ENCODE measurements around the gene LMCD1.

- TF ChIP-seq CTCF (IDR thresholded peaks at IDR 0.05; ENCODE audit: insufficient read depth, low read length, poor library complexity, severe bottlenecking) (no peak), EZH2phosphoT487 (conservative IDR thresholded peaks at IDR 0.05; ENCODE audit: low read length) (no peak)
Measured at GRCh38 chr3:8536096-8537056, 34.8 kb downstream of the LMCD1 start.
